ENCODE data around the gene ZNF155.

Gene ZNF155

GRCh38 chr19:44005973-44006372 lies 22.0 kb downstream of the ZNF155 start:
- DNase-seq, result no peak

- DNase-seq, result no peak
Observed at GRCh38 chr19:44007473-44007872, 23.5 kb downstream of the ZNF155 start.

- DNase-seq, result no peak
Observed at GRCh38 chr19:44010468-44010867, 26.5 kb downstream of the ZNF155 start.

- no peak for DNase-seq
Observed at GRCh38 chr19:44019498-44019897, 35.5 kb downstream of the ZNF155 start.

GRCh38 chr19:44021221-44021620 lies 37.2 kb downstream of the ZNF155 start:
- no peak for DNase-seq

- no peak for DNase-seq
Observed at GRCh38 chr19:44024900-44025216, 40.9 kb downstream of the ZNF155 start.

- peak; percentile 89 for DNase-seq
Observed at GRCh38 chr19:44025217-44025936, 41.4 kb downstream of the ZNF155 start, which contains the start of gene ZNF222. ZNF222 (plus strand) TSS chr19:44025379; CDS start chr19:44025437, 58 bp downstream.

GRCh38 chr19:44026622-44027021 lies 42.6 kb downstream of the ZNF155 start:
- DNase-seq, result no peak

- no peak for DNase-seq
Observed at GRCh38 chr19:44032001-44032610, 48.1 kb downstream of the ZNF155 start.

GRCh38 chr19:44042147-44042546 lies 58.2 kb downstream of the ZNF155 start:
- no peak for DNase-seq
